Kidney tubule cell (primary cell): ENCODE data around the gene RRAS.
A peak's percentile ranks its signal among the peaks of the same experiment; 100 is the strongest.
"Not testable (repeated sequence)": the region's sequence is repeated elsewhere in the genome, so short reads cannot be mapped to it uniquely, and the experiment has no call there.

Source experiments
- DNase-seq: peaks from one replicate; pipeline ENCODE4 v3.0.0-alpha.2; 2018; ENCODE audit warnings: low spot score

The RRAS gene

DNA sequence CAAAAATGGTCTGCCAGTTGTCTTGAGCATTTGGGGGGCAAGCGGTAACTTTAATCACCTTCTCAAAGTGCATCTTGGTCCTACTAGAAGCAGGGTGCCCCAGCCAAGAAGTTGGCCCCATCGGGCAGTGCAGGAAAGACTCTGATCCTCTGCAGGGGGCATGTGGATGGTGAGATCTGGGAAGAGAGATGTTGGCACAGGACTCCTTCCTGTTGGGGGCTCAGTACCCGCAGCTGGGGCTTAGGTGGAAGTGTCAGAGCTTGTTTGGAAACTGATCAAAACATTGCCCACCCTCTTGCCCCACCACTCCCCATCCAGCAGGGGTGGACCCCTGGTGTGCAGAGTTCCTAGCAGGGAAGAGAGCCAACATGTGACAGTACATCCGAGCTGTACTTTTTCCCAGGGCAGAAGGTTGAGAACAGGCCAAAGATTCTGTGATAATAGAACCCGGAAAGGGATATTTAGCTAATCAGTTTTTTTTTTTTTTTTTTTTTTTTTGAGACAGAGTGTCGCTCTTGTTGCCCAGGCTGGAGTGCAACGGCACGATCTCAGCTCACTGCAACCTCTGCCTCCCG lies 8.8 kb downstream of the RRAS start:
- DNase-seq = no peak

DNA sequence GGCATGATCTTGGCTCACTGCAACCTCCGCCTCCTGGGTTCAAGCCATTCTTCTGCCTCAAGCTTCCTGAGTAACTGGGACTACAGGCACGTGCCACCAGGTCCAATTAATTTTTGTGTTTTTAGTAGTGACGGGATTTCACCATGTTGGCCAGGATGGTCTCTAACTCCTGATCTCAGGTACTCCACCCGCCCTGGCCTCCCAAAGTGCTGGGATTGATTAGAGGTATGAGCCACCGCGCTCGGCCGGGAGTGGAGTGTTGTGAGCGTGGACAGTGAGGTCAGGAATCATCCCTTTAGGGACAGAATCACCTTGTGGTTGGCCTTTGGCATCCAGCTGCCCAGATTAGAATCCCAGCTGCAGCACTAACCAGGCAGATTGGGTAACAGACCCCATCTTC lies 10.3 kb downstream of the RRAS start:
- no peak for DNase-seq

DNA sequence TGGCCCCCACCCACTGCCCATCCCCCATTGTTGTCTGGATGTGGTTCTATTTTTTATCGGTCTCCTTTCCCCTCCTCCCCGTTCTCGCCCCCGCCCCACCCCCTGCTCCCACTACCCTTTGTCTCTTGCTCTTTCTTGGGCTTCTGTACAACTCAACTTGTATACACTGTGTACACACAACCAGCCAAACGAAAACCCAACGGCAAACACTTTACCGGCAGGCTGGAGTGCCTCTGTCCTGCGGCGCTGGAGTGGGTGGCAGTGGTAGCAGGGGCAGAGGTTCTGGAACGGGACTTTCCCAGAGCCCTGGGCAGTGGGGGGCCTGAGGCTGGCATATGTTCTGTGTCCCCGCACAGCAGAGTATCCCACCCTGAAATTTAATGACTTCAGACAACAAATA lies 13.7 kb downstream of the RRAS start:
- no peak for DNase-seq

DNA sequence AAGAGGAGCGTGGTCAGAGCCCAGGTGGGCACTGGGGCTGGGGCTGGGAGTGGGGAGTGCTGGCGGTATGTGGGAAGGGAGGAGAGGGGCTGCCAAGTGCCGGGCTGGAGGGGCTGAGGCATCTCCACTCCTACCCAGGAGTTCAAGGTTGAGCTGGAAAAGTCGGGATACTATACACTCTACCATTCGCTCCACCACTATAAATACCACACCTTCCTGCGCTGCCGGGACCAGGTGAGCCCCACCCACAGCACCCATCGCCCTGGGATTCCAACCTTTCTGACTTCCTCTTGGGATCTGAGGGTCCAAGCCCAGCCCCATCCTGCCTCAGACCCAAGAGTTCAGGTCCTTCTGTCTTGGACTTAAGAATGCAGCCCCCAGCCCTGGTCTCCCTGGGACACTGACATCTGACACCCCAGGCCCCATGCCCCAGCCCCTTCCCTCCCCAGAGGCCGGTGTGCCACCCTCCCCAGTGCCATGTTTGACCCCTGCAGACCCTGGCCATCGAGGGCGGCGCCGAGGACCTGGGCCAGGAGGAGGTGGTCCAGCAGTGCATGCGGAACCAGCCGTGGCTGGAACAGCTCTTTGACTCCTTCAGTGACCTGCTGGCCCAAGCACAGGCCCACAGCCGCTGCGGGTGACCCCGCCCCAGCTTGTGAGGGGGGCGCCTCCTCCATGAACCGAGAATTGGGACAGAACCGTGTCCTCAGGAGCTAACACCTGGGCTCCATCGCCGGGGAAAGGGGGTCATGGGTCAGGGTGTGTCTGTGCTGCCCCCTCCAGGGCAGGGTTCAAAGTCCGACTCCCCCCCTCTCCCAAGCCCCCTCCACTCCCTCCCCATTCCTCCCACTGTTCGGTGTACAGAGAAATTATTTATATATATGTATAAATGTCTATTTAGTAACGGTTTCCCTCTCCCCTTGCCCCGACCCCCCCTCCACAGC lies 14.7 kb downstream of the RRAS start:
- no peak for DNase-seq

DNA sequence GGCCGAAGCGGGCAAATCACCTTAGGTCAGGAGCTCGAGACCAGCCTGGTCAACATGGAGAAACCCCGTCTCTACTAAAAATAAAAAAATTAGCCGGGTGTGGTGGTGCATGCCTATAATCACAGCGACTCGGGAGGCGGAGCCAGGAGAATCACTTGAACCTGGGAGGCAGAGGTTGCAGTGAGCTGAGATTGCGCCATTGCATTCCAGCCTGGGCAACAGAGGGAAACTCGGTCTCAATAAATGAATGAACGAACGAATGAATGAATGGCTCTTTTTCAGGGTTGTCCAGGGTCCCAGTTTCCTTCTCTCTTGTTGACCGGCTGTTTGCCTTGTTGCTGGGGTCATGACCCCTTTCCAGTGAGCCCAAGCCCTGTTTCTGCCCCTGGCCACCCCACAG lies 22.1 kb downstream of the RRAS start:
- not testable (repeated sequence) for DNase-seq

DNA sequence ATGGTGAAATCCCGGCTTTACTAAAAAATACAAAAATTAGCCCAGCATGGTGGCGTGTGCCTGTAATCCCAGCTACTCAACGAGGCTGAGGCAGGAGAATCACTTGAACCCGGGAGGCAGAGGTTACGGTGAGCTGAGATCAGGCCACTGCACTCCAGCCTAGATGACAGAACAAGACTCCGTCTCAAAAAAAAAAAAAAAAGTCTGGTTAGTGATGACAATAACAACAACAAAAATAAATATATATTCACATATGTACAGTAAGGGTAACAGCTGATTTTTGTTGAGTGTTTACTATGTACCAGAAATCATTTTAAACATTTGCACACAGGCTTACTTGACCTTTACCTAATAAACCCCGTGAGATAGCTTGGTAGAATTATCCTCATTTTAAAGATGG lies 23.0 kb downstream of the RRAS start:
- DNase-seq = no peak

DNA sequence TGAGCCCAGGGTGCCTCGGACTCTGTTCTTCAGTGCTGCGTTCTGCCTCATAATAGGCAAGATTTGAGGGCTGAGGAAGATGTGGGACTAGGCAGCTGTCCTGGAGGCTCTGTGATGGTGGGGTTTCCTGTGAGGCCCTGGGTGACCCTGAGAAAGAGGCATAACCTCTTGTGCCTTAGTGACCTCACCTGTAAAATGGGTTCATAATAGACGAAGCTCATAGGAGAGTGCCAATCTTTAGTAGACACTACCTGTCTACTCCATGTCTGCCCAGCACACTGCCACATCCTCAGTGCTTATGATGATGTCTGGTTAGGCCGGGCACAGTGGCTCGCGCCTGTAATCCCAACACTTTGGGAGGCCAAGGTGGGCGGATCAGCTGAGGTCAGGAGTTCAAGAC lies 23.4 kb downstream of the RRAS start:
- no peak for DNase-seq

DNA sequence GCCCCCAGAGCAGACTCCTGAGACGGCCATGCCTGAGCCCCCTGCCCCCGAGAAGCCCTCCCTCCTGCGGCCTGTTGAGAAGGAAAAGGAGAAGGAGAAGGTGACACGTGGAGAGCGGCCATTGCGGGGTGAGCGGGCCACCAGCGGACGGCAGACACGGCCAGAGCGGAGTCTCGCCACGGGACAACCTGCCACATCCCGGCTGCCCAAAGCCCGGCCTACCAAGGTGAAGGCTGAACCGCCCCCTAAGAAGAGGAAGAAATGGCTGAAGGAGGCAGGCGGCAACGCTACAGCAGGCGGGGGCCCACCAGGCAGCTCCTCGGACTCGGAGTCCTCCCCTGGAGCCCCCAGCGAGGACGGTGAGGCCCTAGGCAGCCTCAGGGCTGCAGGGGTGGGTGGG lies 24.1 kb downstream of the RRAS start:
- DNase-seq = no peak

DNA sequence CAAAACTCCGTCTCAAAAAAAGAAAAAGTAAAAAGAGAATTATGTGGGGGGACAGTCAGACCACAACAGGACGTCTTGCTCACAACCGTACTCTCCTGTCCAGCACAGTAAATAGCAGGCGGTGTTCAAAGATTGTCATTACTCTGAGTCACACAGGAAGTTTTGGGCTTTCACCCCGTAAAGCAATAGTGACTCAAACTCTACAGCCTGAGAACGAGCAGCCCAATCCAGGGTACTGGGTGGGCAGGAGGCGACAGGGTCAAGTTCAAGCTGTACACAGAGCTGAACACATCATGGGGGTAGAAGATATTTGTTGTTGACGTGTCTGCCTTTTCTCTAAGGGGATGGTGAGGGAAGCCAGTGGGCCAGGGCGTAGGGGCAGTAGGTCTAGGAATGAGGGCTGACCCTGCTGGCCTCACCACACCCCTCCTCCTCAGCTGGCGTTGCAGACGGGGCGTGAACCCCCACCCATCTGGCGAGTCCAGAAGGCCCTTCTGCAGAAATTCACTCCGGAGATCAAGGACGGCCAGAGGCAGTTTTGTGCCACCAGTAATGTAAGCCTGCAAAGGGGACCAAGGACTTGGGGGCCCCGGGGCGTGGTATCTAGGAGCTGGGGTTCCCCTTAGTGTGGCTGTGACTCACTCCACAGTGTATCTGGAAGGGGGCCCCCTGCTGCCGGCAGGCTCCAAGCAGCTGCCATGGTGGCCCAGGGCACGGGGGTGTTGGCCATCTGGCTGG lies 25.7 kb downstream of the RRAS start:
- peak; percentile 62 for DNase-seq

DNA sequence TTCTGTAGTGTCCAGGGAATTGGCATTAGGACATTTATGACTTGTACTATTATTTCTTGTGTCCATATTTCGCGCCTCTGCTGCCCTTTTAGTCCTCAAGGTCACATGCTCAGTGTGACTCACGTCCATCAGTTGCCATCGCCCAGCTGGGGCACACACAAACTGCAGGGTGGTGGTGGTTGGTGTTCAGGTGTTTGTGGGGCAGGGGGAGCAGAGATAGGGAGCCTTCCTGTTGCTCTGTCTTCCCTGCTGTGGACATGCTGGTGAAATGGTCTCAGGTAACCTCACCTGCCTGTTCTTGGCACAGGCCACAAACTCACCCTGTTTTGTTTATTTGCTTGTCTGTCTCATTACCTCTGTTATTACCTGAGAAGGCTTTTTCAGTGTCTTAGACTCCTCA lies 26.6 kb downstream of the RRAS start:
- DNase-seq = peak; percentile 27

DNA sequence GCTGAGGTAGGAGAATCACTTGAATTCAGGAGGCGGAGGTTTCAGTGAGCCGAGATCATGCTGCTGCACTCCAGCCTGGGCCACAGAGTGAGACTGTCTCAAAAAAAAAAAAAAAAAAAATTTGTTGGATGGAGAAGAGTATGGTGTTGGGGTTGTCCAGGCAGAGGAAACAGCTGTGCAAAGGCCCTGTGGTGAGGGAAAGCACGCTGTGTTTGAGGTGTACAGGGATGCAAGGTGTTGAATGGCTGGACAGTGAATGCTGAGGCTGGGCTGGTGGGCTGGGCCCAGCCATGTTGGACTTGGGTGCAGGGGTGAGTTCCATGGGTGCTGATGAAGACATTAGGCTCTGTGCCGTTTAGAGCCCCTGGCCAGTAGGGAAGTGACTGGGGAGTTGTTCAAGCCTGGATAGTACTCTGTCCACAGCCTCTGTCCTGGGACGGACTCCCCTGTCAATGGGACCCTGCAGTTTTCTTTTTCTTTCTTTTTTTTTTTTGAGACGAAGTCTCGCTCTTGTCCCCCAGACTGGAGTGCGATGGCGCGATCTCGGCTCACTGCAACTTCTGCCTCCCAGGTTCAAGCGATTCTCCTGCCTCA lies 30.3 kb downstream of the RRAS start:
- no peak for DNase-seq

DNA sequence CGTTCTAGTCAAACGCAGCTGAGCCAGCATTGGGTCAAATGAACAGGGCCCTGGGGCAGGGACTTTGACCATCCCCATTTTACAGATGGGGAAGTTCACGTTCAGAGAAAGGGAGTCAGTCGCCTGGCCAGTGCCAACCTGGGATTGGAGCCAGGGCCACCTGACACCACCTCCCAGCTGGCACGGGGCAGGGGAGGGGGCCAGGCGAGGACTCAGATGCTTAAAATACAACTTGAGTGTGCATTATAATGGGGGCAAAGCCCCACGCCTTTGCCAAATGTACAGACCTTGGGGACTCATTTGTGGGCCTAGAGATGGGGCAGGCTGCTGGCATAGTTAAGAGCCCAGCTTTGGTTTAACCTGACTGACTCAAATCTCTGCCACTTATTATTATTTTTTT lies 34.3 kb downstream of the RRAS start:
- no peak for DNase-seq

DNA sequence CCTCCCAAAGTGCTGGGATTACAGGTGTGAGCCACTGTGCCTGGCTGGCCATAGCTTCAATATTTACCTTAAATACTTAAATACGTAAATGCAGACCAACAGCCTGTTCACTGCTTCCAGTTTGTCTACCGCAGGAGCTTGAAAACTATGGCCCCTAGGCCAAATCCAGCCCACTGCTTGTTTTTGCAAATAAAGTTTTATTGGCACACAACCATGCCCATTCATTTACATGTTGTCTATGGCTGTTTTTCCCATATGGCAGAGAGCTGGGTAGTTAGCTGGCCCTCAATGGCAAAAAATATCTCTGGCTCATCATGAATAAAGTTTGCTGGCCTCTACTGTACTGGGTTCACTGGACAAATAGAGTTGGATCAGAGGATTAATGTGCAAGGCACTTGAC lies 37.1 kb downstream of the RRAS start:
- no peak for DNase-seq

DNA sequence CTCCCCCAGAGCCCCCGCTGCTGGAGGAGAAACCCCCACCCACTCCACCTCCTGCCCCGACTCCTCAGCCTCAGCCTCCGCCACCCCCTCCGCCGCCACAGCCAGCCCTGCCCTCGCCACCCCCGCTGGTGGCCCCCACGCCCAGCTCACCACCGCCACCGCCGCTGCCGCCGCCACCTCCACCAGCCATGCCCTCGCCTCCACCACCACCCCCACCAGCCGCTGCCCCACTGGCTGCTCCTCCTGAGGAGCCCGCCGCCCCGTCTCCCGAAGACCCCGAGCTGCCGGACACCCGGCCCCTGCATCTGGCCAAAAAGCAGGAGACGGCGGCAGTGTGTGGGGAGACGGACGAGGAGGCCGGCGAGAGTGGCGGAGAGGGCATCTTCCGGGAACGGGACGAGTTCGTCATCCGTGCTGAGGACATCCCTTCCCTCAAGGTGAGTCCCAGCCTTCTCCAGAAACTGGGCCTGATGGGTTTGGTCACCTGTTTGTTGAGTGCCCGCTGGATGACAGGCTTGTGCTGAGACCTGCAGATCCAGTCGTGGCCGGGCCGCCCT lies 38.4 kb downstream of the RRAS start:
- DNase-seq = no peak

DNA sequence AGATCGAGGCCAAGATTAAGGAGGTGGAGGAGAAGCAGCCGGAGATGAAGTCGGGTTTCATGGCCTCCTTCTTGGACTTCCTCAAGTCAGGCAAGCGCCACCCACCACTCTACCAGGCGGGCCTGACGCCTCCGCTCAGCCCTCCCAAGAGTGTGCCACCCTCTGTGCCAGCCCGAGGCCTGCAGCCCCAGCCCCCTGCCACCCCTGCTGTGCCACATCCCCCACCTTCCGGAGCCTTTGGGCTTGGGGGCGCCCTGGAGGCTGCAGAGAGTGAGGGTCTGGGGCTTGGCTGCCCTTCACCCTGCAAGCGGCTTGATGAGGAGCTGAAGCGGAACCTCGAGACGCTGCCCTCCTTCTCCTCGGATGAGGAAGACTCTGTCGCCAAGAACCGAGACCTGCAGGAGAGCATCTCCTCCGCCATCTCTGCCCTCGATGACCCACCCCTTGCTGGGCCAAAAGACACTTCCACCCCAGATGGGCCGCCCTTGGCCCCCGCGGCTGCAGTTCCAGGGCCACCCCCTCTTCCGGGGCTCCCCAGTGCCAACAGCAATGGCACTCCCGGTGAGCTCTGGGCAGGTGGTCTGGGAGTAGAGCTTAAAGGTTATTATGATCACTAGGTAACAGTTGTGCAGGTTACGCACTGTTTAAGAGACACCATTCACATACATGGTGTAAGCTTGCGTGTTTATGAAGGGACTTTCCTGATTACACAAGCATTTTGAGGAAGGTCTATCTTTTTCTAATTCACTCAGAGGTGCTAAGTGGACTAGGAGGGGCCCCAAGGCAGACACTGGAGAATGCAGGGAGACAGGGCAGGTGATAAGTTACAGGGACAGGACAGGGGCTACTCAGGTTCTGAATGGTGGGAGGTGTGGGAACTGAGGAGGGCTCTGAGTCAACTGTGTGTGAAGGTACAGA lies 40.3 kb downstream of the RRAS start:
- DNase-seq = no peak

DNA sequence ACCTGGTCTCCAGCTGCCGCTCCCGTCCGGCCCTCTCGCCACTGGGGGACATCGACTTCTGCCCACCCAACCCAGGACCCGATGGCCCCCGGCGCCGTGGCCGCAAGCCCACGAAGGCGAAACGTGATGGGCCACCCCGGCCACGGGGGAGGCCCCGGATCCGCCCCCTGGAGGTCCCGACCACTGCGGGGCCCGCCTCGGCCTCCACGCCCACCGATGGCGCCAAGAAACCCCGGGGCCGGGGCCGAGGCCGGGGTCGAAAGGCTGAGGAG lies 42.3 kb downstream of the RRAS start:
- no peak for DNase-seq

DNA sequence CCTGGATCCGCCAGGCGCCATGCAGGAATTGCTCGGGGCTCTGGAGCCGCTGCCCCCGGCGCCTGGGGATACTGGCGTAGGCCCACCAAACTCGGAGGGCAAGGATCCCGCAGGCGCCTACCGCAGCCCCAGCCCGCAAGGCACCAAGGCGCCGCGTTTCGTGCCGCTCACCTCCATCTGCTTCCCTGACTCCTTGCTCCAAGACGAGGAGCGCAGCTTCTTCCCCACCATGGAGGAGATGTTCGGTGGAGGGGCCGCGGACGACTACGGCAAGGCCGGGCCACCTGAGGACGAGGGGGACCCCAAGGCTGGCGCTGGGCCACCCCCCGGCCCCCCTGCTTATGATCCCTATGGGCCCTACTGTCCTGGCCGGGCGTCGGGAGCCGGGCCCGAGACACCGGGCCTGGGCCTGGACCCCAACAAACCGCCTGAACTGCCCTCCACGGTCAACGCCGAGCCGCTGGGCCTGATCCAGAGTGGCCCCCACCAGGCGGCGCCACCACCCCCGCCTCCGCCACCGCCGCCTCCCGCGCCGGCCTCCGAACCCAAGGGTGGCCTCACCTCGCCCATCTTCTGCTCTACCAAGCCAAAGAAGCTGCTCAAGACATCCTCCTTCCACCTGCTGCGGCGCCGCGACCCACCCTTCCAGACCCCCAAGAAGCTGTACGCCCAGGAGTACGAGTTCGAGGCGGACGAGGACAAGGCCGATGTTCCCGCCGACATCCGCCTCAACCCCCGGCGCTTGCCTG lies 42.8 kb downstream of the RRAS start:
- no peak for DNase-seq

DNA sequence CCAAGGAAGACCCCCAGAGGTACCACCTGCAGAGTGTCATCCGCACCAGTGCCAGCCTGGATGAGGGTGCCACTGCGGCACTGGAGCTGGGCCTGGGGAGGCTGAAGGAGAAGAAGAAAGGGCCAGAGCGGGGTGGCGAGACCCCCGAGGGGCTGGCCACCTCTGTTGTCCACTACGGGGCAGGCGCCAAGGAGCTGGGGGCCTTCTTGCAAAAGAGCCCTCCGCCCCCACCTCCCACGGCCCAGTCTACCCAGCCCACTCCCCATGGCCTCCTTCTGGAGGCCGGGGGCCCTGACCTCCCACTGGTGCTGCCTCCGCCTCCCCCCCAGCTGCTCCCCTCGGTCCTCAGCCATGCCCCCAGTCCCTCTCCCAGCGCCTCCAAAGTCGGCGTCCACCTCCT lies 43.5 kb downstream of the RRAS start:
- no peak for DNase-seq

DNA sequence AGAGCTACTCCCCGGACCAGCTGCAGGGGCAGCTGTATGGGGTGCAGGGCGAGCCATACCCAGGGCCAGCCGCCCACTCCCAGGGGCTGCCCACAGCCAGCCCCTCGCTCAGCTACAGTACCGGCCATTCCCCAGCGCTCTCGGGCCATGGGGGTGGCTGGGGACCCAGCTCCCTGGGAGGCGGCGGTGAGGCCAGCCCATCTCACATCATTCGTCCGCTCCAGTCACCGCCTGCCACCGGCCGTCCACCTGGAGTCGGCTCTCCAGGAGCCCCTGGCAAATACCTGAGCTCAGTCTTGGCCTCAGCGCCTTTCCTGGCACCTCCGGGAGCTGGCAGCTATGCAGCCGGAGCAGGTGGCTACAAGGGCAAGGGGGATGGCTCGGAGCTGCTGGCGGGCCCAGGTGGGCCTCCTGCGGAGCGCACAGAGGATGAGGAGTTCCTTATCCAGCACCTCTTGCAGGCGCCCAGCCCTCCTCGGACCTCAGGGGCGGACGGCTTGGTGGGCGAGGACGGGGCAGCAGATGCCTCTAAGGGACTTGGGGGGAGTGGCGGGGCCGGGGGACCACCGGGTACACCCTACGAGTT lies 44.0 kb downstream of the RRAS start:
- no peak for DNase-seq
